Middle frontal gyrus (tissue), 1 donor: ENCODE data around the gene PCYOX1L.

Source experiments
- DNase-seq: peaks from one replicate; pipeline ENCODE4 v3.0.0-alpha.2; 2015; ENCODE audit warnings: low spot score; ENCODE audit errors: extremely low spot score

PCYOX1L gene

DNA sequence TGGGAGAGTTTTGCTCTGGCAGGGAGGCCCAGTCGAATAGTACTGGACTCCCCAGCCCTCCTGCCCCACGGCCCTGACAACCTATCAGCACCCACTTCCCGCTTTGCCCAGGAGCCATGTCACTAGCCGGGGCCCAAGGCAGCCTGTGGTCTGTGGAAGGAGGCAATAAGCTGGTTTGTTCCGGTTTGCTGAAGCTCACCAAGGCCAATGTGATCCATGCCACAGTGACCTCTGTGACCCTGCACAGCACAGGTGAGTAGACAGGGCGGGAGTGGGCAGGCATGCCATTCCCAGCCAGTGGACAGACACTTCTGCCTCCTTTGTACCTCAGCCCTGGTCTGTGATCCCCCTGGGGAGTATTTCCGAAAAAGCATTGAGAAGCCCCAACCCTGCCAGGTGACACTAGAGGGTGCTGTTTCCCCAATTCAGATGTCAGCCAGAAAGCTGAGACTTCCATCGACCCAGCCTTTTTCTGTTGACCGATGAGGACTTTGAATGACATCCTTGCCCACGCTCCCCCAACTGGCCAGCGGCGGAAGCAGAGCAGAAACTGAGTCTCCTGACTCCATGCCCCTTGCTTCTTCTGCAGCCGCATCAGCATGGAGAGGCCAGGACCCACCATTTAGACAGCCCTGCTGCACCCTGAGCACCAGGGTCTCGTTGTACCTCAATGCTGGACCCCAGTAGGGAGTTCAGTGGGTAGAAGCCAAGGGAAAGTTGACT is 9.6 kb downstream of the PCYOX1L start:
- DNase-seq = no peak

DNA sequence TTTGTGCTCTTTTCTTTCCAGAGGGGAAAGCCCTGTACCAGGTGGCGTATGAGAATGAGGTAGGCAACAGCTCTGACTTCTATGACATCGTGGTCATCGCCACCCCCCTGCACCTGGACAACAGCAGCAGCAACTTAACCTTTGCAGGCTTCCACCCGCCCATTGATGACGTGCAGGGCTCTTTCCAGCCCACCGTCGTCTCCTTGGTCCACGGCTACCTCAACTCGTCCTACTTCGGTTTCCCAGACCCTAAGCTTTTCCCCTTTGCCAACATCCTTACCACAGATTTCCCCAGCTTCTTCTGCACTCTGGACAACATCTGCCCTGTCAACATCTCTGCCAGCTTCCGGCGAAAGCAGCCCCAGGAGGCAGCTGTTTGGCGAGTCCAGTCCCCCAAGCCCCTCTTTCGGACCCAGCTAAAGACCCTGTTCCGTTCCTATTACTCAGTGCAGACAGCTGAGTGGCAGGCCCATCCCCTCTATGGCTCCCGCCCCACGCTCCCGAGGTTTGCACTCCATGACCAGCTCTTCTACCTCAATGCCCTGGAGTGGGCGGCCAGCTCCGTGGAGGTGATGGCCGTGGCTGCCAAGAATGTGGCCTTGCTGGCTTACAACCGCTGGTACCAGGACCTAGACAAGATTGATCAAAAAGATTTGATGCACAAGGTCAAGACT is 10.3 kb downstream of the PCYOX1L start:
- no peak for DNase-seq

DNA sequence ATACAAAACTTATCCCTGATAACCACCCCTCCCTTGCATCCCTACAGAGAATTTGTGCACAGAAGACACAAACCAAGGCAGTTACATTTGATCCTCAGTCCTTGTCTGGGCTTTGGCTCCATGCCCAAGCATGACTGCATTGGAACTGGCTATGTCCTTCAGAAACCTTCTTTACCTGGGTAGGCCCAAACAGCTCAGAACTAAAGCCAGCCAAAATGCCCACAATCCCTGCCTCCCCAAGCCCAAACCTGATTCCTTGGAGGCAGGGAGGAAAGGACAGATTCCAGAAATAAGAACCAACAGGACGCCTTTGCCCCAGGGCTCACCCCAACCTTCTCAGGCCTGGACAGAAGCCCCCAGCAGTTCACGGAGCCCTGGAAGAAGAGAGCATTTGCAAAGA is 13.0 kb downstream of the PCYOX1L start:
- DNase-seq = no peak

DNA sequence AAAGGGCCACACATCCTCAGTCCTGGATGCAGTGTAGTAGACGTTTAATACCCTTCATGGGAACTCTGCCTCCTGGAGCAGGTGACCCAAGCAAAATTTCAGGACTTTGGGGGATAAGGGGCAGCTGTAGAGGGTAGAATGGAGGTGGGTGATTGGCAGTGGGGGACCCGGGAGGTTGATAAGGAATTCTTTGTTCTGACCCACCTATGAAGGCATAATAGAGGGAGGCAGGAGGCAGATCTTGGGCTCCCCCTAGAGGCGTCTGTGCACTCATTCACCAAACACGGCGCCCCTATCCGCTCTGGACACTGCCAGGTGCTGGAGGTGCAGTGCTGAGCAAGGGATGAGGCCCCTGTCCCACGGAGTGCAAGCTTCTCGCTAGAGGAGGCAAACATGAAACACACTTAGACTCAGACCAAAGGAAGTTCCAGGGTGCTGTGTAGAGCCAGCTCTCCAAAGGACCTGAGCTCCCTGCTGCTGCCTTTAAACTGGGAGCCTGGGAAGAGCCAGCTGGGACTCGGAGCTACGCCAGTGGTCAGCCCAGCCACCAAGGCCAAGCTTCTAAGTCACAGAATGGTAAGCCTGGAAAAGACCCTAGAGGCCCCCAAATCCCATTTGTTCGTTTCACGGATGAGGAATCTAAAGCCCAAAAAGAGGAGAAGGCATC is 13.6 kb downstream of the PCYOX1L start:
- no peak for DNase-seq

DNA sequence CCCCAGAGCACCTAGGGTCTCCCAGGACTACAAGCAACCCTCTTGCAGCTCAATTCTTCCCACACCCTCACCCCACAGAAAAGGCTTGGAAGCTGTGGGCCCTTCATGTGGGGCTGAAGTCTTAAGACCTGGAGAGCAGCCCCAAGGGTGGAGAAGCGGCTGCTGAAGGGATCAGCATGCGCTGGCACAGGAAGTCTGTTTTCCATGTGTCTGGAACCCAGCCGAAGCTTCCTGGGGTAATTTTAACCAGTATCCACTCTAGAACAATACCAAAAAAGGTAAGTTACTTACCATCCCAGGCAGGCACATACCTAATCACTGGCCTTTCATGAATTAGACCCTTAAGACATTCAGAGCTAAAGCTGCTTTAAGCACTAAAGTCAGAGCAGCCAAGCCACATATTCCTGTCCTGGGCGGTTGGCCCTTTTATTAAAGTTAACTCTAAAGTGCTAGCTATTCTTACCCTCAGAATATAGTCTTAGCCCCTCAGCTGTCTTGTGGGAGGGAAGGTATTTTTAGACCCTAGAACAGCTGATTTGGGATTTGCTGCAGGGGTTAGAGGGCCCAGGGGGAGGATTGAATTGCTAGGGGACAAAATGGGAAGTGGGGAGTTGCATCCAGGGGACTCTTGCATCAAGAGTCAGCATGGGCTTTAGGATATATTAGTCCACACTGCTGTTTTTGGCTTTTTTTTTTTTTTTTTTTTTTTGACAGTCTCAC is 14.4 kb downstream of the PCYOX1L start:
- no peak for DNase-seq

DNA sequence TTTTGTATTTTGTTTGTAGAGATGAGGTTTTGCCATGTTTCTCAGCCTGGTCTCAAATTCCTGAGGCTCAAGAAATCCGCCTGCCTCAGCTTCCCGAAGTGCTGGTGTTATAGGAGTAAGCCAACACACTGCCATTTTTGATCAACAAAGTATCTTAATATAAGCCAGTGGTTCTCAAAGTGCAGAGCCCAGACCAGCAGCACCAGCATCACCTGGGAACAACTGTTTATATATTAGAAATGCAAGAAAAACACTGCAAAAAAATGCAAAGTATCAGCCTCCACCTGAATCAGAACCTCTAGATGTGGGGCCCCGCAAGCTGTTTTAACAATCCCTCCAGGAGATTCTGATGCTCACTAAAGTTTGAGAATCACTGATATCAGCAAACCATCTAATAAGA is 15.1 kb downstream of the PCYOX1L start:
- DNase-seq = no peak

DNA sequence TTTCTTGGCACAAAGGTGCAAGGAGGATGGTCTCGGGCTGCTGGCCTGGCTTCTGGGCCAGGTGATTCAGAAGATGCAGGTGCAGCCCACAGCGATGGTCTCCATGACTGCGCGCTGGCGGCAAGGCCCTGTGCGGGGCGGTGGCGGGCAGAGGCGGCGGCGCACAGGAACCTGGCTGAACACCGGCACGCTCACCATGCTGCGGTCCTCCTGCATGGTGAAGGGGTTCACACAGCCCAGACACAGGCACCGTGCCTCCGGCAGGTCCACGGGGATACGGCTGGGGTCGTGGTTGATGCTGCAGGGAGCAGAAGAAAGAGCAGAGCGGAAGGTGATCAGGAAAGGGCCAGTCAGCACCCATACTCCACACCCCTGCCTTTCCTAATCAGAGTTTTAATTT is 16.5 kb downstream of the PCYOX1L start:
- no peak for DNase-seq

DNA sequence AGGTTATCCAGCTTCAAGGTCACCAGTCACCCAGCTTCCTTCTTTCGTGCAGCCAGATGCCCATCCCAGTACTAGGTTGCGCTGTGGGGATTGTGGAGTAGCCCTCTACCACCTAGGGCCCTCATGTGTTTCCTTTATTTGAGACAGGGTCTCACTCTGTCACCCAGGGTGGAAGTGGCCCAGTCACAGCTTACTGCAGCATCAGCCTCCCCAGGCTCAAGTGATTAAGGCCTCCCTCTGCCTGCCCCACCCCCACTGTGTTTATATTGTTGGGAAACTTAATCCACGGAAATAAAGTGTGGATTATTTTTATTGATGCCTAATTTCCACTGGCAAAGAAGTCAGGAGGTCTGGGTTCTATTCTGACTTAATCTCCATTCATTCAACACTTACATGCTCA is 17.0 kb downstream of the PCYOX1L start:
- DNase-seq = no peak

DNA sequence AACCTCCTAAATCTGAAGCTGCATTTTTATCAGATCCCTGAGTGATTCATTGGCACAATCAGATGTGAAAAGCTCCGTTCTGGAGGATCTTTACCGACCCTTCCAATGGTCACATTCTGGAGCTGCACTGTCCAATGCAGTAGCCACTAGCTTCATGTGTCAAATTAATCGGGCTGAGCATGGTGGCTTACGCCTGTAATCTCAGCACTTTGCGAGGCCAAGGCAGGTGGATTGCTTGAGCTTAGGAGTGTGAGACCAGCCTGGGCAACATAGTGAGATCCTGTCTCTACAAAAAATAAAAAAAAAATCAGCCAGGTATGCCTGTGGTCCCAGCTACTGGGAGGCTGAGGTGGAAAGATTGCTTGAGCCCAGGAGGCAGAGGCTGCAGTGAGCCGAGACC is 17.6 kb downstream of the PCYOX1L start:
- no peak for DNase-seq

DNA sequence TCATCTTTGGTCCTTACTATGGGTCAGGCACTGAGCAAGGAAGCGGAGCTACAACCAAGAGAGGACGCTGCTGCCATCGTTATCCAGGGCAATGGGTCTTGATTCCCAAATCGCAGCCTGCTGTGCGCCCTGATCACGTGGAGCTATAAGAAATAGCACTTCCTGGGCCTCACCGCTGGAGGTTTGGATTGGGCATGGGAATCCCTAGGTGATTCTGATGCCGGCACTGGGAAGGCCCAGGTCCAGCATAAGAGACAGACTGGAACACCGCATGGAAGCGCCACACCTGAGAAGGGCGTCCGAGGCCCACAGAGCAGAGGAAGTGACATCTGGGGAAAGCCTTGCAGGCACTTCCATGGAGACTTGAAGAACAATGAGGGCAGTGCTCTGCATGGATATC is 18.3 kb downstream of the PCYOX1L start:
- no peak for DNase-seq

DNA sequence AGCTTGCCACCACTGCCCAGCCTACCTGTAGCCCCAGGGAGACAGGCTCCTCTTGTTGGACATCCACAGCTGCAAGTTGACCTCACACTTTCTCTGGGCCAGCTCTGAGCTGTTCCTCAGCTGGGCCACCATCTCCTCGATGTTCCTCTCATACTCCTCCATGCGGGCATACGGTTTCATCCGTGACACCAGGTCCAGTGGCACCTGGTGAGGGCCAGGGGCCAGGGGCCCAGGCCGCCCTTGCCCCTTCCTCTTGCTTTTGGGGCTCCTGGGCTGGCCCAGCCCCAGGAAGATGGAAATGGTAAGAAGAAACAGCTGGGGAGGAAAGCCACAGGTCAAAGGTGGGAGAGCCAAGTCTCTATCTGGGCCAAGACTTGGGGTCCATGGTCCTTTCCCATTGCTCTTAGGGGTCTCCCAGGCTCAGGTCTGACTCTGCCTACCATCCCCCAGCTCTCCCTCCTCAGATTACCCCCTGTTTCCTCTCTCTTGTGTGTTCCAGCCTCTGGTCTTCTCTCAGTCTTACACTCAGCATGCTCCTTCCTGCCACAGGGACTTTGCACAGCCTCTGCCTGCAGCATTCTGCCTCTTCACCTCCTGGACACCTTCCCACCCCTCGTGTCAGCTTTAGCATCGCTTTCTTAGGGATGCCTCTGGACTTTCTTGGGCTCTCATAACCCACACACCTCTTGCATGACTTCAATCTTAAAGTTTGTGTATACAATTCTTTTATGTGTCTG is 19.0 kb downstream of the PCYOX1L start:
- no peak for DNase-seq

DNA sequence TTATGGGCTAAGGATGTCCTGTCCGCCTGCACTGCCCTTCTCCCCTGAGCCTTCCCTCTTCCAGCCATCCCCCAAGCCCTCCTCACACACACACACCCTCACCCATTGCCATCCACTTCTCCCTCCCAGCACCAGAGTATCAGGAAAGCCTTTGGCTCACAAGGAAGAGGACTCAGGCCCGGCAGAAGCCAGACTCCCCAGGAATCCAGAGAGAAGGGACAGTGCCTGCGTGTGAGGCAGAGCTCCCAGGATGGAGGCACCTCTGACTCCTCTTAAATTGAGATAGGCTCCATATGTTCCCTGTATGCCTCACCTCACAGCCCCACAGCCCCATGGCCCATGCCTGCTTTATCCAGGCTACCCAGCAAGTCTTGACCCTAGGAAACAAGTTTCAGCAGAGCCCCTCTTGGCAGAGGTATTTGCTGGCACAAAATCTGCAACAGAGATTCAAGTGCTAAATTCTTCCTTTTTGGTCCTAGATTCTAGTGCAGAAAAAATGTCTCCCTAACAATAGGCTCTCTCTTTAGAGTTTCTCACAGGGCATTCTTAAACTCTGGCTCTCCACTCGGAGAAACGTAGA is 20.5 kb downstream of the PCYOX1L start:
- DNase-seq = no peak

DNA sequence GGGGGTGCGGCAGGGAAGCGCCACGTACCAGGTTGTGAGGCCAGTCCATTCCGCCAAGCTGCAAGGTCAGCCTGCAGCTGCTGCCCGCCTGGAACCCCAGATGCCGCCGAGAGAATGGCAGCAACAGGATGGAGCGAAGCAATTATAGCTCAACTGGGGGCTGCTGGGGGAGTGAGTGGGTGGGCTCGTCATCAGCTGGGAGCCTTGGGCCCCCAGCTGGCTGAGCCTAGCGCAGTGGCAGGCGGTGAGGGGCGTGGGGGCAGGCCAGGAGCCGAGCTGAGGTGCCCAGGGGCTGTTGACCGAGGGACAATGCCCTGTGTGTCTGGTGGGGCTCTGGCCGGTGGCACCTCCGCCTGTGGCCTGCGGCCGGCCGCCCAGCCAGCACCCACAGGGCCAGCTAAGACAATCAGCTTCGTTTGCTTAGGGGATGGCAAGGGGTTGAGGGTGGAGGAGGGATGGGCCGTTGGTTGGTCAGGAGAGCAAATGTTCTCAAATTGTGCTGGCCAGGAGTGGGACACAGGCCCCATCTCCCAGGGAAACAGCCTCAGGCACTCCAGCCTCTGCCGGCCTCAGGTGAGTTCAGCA is 21.4 kb downstream of the PCYOX1L start, which contains the start of gene IL17B:
Gene IL17B (minus strand): TSS at position 116 of the 585 bp plus-strand sequence. CDS start 67 bp downstream, at position 49.
- DNase-seq = no peak

DNA sequence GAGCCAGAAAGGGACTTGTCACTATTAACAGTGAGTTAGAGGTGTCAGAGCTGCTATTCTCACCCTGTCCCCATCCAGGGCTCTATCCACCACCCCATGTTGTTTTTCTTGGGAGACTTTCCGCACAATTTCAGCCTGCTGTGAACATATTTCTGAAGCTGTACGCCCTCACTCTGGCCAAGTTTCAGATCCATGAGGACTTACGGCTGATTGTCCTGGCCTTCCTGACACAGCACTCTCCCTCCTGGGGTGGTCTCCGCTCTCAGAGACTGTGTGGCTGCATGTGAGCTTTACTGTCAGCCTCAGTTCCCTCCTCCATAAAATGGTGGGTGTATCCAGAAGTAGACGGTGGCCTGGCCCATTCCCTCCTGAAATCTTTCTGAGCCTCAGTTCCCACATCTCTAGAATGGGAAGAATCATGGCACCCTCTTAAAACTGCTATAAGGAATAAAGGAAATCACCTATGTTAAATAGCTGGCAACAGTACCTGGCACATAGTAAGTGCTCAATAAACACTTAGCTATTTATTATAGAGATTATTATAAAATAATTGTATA is 22.1 kb downstream of the PCYOX1L start:
- no peak for DNase-seq

DNA sequence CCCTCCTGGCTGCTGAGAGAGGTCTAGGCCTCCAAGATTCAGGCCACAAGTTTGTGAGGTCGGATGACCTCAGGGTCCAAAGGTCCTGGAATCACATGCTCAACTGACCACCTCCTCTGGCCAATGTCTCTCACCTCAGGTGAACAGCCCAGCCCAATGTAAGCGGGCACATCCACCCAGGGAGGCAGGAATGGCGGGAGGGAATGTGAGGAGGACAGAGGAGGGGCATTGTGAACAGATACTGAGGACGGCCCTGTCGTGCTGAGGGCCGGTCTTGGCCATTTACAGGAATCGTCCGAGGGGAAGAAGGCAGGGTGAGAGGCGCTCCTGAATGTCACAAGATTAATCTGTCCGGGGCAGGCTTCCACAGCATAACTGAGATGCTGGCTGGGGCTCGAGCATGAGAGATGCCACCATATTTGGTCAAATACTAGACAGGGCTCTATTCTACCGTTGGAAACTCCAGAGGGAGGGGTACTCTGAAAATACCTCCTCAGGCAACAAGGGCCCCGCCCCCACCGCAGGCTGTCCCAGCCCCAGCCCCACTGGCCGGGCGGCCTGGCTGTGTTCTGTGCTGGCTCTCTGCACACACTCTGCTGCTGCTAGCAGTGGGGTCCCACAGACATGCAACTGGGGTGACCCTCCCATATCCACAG is 22.7 kb downstream of the PCYOX1L start:
- no peak for DNase-seq

DNA sequence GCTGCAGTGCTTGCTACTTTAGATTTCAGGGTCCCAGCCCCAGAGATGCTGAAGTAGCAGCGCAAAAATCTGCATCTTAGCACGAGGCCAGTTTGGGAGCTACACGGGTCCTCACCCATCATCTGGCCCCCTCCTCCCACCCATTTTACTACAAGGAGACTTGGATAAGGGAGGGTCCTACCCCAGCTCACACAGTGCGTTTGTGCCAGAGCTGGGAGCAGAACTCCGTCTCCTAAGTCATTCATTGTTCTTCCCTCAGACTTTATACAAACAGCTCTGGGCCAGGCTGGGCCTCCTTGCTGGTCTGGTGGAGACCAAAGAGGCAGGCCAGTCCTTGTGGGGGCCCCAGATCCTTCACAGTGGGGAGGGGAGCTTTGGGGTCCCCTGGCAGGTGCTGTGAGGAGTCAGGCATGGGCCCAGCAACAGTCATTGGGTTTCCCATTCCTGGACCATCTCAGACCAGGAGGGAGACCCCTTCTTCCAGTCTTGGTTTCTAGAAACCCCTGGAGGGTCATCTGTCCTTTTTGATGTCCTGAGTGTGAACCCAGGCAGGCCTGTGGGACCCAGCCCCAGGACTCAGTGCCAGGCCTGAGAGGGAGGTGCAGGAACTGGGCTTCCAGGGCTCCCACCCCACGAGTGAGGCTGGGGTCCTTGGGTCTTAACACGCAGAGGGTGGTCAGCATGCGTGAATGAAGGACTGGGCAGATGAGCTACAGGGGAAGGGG is 23.6 kb downstream of the PCYOX1L start:
- DNase-seq = no peak

DNA sequence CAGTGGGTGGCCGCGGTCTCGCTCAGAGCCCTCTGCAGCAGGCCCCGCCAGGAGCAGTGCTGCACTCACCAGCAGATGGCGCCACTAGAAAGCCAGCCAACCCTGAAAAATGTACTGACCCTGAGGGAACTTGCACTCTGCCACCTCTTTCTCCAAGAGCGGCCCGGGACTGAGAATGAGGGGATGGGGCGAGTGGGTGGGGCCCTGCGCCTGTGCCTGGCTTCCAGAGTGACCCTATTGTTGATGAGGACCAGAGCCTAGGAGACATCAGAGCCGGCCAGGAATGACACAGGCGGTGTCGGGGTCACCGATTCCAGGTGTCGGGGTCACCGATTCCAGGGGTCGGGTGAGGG is 24.1 kb downstream of the PCYOX1L start:
- DNase-seq = peak; percentile 20

DNA sequence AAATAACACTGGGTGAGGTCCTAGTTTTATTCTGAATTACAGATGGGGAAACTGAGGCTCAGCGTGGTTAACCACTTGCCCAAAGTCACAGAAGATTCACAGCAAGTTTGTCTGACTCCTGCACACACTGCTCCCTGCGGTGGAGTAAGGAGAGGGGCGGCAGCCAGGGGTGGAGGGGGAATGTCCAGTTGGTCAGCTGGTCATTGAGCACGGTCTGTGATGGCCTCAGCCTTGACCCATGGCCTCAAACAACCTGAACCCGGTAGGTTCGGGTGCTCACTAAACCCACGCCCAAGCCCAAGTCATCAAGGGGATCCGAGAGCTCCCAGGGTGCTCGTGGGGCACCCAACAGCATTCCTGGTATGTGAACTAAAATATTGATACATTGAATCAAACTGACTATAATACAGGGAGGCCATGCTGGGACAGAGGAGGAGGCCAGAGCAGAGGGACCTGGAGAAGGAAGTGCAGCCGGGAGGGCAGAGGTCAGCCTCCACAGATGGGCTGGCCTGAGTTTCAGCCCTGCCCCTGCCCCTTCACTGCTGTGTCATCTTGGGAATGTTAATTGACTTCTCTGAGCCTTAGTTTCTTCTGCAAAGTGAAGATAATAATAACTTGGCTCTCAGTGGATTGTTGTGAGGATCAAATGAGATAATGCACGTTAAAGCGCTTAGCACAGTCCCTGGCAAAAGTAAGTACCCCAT is 24.8 kb downstream of the PCYOX1L start:
- no peak for DNase-seq
